Stromal cell of bone marrow (primary cell): Measurements from ENCODE around the gene PLCB2.

Experiments used
- DNase-seq: peaks from one replicate; pipeline ENCODE4 v3.0.0-alpha.2; 2012; ENCODE audit warnings: low read depth

The PLCB2 gene

DNA sequence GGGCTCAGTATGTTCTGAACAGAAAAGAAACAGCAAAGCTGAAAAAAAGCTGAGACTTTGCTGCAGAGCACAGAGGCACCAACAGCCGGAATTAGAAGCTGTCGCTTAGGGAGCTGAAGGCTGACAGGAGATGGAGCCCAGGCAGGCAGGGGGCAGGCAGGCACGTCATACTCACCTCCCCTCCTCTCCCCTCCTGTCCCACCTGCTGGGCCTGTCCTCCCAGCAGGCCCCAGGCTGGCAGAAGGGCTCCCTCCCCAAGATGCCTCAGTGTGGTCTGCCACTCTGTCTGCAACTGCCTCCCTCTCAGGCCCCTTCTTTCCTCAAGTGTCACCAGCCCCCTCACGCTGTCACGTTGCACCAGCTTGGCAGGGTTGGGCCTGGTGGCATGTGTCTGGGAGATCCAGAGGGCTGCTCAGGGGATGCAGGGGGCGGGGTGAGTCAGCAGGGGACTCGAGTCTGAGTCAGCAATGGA, 21.6 kb downstream of the PLCB2 start:
- DNase-seq, result no peak

DNA sequence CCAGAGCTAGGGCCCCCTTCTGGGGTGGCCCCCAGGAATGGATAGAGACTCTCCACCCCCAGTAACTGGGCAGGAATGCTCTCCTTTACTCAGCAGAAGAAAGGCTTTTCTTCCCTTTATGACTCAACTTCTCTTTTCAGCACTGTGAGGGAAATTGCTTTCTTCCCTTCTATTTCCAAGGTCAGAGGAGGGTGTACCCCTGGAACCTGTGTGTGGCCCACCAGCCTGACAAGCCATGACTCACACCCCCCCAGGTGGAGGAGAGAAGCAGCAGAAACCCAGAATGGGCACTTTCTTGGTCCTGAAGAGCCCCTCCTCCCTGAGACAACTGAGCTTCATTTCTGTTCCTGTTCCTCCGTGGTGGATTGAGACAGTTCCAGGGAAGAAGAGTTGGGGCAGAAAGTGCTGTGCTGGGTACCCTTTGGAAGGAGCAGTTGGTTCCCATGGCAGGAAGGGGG, 22.2 kb downstream of the PLCB2 start:
- no peak for DNase-seq

DNA sequence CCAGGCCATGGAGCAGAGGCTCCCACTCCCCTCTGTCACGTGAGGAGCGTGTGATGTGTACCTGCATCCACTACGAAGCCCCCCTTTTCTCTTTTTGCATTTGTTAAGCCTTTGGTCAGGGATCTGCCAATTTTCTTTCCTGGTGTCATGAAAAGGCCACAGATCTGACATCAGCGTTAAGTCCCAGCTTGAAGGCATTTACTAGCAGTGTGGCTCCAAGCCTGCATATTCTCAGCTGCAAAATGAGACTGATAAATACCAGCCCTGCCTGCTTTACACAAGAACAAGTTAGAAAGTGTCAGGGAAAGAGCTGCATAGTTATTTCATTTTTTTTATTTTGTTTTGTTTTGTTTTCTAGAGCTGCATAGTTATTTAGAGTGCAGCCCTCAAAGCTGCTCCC, 22.6 kb downstream of the PLCB2 start:
- no peak for DNase-seq

DNA sequence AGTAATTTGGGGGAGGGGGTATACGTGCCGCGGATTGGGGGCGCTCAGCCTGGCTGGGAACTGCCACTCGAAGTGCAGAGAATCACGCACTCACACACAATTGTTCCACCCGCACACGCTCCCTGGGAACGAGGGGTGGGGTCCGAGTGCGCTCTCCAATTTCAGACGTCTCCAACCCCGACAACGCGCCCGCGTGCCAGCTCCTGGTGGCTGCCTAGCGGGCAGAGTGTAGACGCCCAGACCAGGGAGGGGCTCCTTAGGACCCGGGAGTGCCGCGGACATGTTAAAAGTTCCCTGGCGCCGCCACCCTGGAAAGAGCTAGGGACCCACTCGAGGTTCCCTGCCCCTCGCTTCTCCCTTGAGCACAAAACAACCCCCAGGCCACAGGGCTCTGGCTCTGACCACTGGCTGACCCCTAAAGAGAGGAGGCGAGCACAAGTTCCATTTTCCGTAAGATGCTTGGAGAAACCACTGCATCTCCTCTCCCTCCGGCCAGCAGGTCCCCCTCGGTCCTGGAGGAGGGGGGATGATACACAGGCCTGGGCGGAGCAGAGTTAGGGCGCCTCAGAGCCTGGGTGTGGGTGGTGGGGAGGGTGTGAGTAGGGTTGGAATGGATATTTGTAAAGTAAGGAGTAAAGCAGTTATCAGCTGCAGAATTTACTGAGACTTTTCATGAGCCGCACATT, 24.0 kb downstream of the PLCB2 start:
- DNase-seq, result no peak

DNA sequence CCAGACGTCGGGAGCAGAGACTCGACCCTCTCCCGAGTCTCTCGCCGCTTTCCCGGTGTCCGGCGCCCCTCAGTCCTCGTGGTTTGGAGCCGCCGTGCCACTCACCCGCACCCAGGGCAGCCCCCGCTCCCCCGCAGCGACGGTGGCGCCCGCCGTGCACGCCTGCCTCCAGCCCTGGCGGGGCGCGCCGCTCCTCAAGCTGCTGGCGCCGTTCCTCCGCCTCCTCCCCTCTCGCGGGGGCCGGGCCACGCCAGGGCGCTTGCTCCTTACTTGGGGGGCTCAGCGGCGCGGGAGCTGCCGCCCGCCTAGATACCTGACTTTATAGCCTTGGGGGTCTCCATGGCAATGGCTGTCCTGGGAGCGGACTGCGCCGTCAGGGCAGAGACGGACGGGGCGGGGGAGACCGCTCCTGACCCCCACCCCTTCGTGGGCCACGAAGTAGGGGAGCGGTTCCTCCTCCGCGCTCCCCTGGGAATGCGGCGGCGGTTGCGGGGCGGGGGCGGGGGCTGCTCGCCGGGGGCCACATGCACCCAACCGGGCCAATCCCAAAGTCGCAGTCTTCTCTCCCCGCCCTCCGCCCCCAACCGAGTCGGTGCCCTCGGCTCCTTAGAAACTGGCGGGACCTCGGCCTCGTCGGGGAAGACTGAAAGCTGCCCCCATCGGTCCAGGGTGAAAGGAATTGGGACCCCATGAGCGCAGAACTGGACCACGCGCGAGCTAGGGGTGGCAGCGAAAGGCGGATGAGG, 24.7 kb downstream of the PLCB2 start, which contains the start of gene ANKRD63:
Gene ANKRD63 (minus strand): TSS at position 196 of the 746 bp plus-strand sequence. CDS start 478 bp downstream, outside the sequence.
- no peak for DNase-seq

DNA sequence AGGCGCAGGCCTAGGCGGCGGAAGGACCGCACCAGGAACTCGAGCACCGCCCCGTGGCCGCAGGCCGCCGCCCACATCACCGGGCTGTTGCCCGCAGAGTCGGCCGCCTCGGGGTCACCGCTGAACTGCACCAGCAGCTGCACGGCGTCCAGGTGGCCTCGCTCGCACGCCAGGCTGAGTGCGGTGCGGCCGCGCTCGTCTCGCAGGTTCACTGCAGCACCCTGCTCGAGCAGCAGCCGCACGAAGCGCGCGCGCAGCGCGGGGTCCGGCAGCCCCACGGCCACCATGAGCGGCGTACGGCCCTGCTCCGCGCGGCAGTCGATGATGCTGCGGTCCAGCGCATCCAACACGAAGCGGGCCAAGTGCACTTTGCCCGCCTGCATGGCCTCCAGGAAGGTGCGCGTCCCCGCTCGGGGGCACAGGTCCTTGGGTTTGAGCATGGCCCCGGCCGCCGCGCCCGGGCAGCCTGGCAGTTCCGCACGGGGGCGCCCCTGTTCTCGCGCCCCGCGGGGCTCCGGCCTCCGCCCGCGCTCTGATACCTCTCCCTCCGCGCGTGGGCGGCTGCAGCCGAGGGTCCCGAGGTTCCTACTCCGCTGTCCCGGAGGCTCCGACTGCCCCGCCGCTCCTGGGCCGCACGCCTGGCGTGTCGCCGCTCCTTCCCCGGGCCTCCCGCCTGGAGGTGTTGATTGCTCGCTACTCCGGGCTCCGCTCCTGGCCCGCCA, 25.4 kb downstream of the PLCB2 start:
- no peak for DNase-seq

DNA sequence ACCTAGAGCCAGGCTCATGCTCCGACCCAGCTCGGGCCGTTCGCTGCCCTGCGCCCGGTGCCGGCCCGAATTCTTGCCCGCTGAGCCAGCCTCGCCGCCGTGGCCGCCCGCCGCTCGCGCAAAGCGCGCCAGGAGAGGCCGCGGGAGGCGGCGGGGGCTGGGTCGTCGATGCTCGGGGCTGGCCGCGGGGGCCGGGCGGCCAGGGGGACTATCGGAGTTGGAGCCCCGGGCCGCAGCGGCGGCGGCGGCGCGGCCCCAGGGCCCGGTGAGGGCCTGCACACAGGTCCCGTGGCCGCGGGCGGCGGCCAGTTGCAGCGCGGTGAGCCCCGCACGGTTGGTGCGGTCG, 26.0 kb downstream of the PLCB2 start:
- DNase-seq, result no peak

DNA sequence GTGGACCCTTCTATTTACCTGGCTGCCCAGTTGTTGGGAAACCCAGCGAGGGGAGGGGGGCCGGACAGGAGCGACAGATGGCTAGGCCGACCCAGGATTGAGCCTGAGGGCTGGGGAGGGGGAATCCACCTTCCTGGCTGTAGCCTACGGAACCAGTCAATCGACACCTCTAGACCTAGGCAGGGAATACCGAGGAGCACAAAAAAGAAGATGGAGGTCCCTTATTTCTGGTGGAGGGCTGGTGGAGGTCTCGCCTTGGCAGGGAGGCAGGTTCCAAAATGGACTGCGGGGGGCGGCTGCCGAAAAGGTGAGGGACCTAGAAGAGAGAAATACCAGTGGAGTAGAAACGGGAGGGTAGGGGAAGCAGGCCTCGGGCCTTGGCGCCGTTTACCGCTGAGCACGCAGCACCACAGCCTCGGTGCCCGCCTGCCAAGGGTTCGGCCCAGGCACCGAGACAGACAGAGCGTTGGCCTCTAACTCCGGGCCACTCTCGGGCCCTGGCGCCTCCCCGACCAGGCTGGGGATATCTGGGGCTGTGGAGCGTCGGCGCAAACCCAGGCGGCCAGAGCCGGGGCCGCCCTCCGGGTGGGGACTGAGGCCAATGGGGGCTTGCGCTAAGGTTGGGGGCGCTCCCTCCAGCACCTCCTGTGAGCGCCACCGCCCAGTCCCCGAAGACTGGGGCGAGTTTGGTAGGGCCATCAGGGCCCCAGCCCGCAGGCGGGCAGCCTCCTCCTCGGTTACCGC, 26.5 kb downstream of the PLCB2 start:
- no peak for DNase-seq

DNA sequence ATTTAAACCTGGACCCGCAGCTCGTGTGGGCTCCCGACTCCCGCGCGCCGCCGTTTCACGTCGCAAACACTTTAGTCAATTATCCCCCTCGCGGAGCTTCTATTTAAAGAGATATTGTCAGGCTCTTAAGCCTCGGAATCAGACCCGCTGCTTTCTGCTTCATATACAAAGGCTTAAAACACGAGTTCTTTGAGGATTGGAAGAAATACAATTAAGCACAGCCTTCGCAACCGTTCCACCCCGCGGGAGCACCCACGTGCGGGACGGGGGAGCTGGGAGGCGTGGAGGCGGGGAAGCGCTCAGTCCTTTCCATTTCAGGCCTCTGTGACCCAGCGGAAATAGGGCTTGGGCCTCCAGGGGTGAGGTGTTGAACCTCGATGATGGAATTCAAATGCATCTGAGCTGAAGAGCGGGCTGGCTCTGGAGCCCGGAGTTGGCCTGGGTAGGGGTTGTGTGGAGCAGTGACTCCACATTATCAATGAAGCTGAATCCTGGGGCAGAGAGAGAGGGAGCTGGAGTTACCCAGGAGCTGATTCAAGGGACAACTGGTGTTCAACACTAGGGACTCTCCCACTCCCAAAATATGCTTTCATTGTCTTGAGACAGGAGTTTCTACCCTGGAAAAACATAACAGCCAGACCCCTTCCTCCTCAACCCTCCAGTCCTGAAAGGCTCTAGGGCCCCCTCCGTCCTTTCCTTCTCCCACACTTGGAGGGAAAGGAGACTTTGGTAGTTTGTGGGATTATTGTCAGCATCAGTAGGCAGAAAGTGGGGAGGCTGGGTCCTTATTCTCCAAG, 27.3 kb downstream of the PLCB2 start:
- DNase-seq, result no peak

DNA sequence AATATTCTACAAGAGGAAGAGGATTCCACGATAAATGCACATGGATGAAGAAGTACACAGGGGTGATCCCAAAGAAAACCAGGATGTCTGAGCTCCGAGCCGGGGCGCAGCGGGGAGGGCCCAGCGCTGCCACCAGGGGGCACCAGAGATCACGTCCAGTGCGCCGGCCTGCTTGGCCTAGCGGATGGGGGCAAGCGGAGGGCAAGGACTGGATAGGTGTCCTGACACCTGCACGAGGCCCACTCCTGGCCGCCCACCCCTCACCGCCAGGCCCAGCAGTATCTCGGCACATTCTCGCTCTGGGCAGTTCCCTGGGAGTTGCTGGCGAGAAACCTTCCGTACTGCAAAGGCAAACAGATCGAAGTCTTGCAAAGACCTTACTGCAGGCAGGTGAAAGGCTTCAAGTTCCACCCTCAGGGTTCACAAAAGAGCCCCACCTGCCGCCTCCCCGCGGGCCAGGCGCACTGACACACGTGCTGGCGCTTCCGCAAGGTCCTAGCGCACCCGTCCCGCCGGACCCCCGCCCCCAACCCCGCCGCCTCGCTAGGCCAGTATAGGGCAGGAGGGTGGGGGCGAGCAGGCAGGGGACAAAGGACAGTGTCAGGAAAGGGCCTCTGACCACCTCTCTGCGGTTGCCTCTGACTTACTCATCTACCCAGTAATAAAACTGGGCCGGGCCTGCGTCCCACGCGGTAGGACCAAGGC, 28.1 kb downstream of the PLCB2 start:
- DNase-seq, result no peak

DNA sequence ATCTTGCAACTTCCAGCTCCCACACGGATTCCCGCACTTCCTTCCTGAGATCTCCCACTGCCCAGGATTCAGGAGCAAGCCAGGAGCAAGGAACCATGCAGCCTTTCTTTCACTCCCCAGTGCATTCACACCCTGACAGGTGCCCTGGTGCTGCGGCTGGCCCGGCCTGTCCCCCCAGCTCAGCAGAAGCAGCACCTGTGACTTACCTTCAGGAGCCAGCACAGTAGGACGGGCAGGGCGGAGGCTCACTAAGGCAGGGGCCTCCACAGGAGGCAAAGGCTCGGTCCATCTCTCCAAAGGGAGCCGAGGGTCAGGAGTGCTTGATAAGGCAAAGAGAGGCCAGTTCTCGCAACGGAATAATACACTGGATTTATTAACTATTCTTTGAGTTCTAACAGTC, 29.7 kb downstream of the PLCB2 start:
- no peak for DNase-seq

DNA sequence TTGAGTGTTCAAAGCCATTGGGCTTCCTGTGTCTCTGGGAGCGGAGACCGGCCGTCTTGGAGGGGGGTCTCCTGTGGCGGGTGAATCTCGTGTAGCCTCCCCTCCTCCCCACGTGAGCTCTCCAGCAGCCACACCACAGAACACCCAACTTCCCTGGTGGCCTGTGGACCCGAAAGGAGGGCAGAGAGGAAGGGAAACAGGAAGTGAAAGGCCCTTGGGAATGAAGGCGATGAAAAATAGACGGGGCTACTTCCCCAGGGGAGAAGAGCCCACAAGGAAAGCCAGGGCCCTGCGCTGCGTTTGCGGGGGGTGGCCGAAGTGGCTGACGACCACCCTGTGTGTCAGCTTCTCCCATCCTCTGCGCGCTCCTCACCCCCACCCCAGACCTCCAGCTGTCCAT, 30.3 kb downstream of the PLCB2 start:
- DNase-seq, result no peak

DNA sequence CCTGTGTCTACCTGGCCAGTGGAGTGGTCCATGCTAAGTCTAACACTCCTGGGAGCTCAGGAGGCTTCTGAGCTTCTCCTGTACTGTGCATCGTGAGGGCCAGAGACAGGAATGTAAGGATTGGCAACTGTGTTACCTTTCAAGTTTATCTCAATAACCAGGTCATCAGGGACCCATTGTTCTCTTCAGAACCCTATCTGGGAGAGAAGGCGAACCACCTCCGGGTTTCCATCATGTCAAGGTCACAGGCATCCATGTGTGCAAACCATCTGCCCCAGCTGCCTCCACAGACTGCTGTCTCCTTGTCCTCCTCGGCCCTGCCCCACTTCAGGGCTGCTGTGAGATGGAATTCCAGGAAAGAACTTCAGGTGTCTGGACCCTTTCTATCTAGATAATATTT, 30.8 kb downstream of the PLCB2 start:
- DNase-seq, result no peak

DNA sequence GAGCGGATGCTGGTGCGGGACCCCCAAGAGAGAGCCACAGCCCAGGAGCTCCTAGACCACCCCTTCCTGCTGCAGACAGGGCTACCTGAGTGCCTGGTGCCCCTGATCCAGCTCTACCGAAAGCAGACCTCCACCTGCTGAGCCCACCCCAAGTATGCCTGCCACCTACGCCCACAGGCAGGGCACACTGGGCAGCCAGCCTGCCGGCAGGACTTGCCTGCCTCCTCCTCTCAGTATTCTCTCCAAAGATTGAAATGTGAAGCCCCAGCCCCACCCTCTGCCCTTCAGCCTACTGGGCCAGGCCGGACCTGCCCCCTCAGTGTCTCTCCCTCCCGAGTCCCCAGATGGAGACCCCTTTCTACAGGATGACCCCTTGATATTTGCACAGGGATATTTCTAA, 31.8 kb downstream of the PLCB2 start:
- DNase-seq, result no peak

DNA sequence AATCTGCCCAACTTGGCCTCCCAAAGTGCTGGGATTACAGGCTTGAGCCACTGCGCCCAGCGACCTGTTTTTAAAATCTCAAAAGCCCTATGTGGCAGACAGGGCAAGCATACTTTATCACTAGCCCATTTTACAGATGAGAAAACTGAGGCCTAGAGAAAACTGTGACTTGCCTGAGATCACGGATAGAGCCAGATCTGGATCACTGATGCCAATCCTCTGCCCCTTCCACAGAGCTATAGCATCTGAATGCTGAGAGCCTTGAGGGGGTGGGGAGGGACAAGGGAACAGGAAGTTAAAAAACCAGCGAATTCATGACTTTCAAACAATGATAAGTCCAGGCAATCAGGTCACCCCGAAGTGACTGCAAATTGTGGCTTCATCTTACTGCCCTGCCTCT, 32.2 kb downstream of the PLCB2 start:
- DNase-seq, result no peak

DNA sequence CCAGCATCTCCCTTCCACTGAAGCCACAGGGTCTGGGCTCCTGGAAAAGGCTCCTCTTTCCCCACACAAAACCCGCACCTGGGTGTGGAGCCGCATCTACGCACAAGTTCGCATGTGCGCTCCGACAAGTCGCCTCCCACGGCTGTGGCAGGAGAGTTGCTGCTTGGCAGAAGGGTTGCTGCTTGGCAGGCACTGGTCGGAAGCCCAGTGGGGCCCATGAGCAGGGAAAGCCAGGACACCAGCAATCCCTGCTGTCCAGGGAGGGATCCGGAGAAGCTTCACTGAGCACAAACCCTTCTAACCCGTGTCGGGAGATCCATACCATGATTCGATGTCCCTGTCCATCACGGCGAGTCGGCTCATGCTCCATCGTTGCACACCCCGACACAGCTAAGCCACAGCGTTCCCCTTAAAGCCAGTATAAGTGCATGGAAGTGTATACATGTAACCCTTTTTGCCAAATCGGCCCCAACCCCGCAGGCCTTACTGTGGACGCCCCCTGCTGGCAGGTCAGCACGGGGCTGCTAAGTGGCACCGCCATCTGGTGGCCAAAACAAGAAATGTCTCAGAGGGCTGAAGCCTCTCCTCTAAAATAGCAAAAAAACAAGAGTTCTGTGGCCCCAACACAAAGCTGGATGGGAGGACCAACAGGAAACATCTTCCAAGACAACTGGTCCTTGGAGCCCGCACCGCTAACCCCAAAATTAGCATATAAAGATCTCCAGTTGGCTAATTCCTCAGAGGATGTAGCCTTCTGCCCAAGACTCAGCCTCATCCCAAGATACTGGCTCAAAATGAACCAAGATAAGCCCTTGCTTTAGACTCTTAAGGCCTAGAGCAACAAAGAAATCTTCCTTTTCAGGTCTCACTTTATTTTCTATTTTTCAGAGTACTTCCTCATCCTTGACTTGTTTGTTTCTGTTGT, 33.1 kb downstream of the PLCB2 start:
- DNase-seq, result peak; percentile 56

DNA sequence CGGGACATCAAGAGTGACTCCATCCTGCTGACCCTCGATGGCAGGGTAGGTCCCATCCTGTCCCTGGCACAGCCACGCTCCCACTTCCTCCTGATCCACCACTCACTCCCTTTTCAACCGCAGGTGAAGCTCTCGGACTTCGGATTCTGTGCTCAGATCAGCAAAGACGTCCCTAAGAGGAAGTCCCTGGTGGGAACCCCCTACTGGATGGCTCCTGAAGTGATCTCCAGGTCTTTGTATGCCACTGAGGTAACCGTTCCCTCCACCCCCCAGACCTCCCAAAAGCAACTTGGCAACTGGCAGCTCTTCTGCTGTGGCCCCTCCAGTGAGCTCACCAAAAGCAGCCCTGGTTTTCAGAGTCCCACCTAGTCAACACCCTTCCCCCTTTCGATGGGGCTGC, 34.3 kb downstream of the PLCB2 start:
- DNase-seq, result no peak

DNA sequence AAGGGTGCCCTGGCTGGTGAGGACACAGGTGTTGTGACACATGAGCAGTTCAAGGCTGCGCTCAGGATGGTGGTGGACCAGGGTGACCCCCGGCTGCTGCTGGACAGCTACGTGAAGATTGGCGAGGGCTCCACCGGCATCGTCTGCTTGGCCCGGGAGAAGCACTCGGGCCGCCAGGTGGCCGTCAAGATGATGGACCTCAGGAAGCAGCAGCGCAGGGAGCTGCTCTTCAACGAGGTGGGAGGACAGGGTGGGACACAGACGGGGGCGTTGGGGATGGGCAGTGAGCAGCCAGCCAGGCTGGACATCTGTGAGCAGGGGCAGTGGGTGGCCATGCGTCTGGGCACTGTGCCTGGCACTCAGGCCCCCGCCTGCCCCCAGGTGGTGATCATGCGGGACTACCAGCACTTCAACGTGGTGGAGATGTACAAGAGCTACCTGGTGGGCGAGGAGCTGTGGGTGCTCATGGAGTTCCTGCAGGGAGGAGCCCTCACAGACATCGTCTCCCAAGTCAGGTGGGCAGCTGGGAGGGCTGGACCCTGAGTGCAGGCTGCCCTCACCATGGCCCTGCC, 35.2 kb downstream of the PLCB2 start:
- no peak for DNase-seq
